ENCODE measurements around the gene LGALS4.

DNA sequence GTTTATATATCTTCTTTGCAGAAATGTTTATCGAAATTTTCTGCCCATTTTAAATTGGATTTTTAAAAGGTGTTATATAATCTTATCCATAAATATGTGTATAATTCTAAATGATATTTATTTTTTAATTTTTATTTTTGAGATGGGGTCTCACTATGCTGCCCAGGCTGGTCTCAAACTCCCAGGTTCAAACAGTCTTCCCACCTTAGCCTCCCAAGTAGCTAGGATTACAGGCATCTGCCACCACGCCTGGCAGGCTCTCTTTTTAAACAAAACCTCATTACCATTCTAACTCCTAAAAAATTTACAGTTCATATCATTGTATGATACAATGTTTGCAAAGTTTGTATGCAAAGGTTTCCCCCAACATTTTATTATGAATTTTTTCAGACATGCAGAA, 16.6 kb downstream of the LGALS4 start:
- TF ChIP-seq CTCF (conservative IDR thresholded peaks at IDR 0.05): no peak
- no peak for TF ChIP-seq ZFX (IDR thresholded peaks at IDR 0.05)

All from C4-2B (cell line).